HG03469 (cell line): Measurements from ENCODE around the gene GIPC1.

Source experiments
- ATAC-seq: cut with Tn5 transposase; IDR thresholded peaks from one replicate; pipeline ENCODE4 v1.9.1; 2021; ENCODE audit warnings: mild to moderate bottlenecking, moderate library complexity, moderate number of reproducible peaks; ENCODE audit not compliant: unreplicated experiment

The GIPC1 gene

DNA sequence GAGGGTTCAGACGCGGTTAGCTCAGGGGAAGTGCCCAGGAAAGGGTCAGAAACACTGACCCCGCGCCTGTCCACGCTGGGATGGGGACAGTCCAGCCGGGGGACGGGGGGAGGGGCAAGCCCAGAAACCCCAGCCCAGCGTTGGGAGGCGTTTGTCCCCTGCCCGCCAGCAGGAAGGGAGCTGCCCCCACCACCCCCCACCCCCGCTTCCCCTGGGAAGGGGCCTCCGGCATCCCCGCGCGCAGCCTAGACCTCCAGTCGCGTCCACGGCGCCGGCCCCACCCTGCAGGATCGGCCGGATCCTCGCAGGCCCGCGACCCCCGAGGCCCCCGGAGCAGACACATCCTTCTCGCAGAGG is 277 bp downstream of the GIPC1 start:
- no peak for ATAC-seq

DNA sequence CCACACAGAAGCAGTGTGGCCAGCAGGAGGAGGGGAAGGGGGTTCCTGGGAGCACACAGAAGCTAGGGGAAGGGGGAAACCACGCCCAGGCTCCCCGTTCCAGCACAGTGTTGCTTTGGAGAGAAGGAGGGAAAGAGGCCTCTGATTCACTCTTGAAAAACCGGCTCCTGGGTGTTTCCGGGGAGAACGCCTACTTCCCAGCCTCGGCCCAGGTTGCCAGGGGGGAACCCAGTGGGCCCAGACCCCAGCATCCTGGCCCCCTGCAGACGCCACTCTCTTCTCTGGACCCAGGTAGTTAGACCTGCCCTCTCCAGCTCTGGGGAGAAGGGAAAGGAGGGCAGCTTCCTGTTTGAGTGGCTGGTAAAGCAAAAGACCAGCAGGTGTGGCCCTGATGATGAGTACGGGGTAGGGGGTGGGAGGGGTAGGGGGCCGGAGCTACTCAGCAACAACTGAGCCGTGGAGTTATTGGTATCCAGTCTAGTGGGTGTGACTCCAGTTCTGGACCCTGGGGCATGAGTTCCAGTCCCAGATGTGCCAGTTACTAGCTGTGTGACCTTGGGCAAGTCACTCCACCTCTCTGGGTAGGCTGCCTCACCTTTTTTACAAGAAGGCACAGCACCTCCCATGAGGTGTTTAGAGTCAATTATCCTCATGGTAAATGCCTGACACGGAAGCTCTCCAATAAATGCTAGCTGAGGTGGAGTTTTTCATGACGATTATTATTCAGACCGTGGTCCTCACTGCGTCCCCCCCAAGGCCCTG is 836 bp downstream of the GIPC1 start:
- no peak for ATAC-seq

DNA sequence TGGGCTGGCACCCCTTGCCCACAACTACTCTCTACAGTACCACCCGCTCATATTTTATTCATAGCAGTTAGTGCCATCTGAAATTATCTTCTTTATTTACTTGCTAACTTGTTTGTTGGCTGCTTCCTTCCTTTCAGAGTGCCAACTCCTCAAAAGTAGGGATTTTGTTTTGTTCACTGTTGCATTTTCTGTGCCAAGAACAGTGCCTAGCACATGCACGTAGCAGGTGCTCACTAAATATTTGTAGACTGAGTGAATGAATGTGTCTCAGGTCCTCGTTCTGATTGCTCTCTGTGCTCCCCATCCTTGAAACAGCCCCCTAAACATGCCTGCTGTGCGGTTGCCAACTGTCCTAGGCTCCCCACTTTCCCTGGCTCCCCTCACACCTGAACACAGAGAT is 1.5 kb downstream of the GIPC1 start:
- ATAC-seq, result no peak

DNA sequence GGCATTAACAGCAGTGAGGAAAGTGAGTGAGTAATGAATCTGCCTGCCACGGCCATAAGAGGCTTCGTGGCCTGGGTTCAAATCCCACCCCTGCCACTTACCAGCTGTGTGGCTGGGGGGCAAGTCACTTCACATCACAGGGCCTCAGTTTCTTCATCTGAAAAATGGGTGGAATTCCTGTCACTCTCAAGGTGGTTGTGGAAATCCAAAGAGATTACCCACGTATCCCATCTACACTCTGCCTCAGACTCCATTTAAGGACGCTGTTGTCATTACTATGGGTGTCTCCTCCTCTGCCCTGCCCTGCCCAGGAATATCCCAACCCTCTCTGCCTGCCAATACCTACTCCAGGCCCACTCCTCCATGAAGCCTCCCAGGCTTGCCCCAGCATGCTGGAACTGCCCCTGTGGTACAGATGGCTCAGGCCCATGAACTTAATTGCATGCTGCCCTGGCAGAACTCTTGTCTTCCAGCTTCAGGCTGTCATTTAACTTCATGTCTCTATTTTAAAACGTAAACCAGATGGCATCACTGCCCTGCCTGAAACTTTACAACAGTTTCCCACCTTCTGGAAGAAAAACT is 3.1 kb downstream of the GIPC1 start:
- ATAC-seq, result no peak

DNA sequence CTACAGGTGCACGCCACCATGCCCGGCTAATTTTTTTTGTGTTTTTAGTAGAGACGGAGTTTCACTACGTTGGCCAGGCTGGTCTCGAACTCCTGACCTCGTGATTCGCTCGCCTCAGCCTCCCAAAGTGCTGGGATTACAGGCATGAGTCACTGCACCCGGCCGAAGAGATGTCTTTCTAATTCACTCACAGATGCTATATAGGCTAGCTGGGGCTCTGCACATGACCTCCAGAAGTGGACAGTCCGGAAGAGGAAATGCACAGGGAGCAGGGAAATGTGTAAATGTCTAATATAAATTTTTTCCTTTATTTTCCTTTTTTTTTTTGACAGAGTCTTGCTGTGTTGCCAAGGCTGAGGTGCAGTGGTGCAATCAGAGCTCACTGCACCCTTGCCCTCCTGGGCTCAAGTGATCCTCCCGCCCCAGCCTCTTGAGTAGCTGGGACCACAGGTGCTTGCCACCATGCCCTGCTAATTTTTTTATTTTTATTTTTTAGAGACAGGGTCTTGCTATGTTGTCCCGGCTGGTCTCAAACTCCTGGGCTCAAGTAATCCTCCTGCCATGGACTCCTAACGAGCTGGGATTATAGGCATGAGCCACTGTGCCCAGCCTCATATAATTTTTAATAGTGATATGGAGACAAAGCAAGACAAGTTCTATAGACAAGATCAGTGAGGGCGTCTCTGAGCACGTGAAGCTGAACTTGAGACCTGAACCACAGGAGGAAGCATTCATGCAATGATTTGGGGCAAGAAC is 8.4 kb downstream of the GIPC1 start:
- ATAC-seq, result no peak

DNA sequence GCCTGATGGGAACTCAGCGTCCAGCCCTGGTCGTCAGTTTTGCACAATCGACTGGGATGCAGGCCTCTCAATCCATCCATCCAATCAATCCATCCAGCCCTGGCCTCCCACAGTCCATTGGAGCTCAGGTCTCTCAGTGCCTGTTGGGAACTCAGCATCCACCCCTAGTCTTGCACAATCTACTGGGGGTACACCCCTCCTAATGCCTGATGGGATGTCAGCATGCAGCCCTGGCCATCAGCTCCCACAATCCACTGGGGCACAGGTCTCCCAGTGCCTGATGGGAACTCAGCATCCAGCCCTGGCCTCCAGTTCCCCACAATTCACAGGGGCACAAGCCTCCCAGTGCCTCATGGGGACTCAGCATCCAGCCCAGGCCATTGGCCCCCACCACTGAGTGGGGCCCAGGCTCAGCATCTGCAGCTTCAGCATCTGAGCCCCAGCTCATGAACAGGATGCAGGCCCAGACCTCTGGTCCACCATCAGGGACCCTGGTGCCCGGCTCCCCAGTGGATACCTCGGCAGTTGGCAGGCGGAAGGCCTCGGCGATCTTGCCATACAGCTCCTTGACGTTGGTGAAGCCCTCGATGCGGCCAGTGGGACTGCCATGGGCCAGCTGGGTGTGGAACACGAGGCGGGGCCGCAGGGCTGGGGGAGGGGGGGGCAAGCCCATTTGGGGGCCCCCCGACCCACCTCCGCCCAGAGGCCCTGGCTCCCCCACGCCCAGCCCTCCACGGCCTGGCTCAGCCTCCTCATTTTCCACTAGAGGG is 13.6 kb downstream of the GIPC1 start:
- ATAC-seq, result no peak

DNA sequence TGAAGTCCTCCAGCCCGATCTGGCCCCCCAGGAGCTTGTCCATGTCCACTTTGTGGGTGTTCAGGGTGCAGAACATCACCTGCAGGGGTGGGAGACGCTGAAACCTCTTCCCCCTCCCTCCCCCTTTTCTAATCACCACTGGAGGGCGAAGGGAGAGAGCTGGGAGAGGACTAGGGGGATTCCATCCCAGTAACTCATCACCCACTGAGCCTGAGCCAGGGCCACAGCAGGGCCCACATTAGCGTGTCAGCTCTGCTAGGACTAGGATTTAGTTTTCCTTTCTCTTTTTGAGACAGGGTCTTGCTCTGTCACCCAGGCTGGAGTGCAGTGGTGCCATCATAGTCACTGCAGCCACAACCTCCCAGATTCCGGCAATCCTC is 15.2 kb downstream of the GIPC1 start:
- no peak for ATAC-seq

DNA sequence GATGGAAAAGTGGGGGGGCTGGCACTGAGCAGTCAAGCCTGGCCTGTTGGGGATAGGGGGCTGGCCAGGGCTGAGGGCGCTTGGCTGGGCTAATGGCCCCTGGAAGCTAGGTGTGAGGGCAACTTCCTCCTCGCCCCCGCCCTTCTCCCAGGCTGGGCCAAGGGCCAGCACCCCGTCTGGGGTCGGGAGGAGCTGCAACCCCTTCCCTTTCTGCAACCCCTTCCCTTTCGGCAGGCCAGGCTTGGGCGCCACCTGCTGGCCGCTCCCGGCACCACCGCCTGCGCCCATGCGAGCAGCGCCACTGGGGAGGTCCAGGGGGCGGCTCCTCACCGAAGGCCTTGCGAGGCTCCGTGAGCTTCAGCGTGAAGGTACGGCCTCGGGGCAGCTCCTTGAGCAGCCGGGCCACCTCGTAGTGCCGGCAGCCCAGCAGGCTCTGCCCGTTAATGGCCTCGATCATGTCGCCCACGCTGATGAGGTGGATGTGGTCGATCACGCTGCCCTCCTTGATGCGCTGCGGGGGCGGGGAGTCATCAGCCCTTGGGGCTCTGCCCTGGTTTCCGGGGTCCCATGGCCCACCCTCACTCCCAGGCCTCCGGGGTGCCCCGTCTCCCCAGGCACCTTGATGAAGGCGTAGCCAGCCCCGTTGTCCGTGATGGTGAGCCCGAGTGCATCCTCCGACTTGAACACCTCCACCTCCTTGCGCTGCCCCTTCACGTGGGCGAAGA is 15.8 kb downstream of the GIPC1 start:
- no peak for ATAC-seq

DNA sequence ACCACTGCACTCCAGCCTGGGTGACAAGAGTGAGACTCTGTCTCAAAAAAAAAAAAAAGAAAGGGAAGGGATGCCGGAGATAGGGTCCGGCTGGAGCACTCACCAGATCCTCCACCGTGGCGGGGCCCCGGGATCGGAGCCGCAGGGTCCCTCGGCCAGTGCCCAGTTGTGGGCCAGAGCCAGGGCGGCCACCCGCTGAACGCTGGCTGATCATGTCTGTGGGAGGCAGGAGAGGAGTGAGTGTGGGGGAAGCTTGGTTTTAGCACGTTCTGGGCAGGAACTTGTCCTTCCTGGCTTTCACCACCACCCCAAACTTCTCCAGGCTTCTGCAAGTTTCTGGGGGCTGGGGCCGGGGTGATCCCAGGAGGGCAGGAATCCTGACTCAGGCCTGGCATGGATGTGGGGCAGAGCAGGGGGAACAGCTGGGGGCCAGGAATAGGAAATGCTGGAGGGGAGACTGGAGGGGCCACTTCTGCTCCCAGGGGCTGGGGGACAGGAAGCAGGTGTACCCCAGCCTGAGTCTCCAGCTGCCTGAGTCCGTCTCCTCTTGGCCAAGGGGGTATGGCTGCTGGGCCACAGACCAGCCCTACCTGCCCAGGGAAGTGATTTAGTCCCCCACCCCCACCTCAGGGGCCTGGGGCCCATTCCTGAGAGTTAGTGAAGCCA is 16.5 kb downstream of the GIPC1 start:
- ATAC-seq, result no peak

DNA sequence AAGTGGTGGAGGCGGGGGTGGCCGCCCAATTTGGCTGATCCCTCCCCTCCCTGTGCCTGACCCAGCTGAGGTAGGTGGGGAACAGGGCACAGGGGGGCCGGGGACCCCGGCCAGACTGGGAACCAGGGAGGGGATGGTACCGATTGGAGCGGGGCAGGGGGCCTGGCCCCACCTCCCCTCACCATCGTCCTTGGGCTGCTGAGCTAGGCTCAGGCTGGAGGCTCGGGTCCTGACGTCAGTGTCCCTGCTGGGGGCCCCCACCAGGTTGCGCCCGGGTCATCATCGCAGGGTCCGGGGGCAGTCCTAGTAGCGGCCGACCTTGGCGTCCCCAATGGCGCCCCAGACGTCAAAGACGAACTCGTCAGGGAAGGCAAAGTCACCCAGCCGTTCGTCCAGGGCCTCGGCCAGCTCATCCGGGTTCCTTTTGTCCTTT is 17.8 kb downstream of the GIPC1 start:
- ATAC-seq, result no peak

DNA sequence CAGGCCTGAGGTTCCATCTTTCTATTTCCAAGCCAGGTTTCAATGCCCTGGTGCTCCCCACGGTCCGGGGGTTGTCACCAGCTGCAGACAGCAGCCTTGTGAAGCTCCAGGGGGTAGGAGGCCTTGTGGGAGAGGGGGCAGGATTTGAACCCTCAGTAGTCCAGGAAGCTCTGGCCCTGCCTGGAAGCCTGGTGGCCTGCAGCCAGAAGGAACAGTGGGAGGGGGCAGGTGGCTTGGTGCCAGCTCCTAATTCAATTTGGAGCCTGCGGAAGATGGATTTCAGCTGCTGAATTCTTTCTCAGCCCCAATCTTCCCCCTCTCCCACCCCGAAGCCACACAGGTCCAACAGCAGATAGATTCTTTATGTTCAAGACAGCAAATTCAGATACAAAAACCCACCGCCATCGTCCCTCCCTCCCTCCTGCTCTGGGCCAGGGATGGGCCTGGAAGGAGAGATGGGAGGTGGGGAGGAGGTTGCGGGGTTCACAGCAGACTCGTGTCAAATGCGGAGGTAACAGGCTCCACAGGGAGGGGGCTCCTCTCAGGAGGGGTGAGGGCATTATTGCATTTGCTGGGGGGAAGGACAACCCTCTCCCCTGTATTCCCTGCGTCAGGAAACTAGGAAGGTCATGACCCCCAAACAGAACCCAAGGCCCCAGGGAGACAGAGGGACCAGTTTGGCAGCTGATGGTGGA is 18.4 kb downstream of the GIPC1 start:
- no peak for ATAC-seq

DNA sequence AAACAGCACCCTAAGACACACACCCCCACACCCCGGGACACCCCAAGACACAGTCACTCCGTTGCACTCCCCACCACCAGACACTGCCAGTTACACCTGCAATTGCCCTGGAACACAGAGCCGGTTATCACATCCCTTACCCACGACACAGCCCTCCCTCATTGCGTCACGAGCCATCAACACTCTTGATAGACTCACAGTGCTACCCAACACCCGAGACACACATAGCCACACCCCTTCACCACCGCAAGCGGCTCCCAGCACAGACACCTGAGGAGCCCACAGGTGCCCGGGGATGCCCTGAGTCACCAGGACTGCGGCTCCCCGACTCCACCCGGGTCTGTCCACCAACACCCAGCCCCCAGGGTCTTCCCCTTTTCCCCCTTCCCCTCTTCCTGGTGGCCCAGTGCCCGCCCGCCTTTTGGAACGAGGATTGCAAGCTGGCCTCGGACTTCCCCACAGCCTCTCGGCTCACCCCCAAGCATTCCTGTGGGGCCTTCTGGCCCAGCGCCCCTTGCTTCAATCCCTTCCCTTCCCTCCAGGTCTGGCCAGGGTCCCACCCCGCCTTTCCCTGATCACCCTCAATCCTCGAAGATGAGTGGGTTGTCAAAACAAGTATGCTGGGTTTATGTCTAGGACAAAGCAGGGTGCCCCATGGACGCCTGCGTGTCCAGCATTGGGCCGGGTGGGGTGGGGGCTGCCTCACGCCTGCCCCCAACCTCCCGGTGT is 19.1 kb downstream of the GIPC1 start:
- ATAC-seq, result no peak

DNA sequence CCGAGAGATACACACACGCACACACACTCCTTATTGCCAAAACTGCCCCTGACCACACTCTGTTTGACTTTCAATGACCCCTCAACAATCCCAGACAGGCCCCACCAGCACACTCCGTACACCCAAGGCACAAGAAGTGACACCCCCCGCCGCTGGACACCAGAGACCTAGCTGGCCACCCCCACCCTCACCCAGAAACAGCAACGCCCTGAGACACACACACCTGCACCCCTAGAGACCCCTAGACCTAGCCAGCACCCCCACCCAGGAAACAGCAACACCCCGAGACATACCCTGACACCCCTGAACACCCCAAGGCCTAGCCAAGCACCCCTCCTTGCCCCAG is 19.6 kb downstream of the GIPC1 start:
- no peak for ATAC-seq

DNA sequence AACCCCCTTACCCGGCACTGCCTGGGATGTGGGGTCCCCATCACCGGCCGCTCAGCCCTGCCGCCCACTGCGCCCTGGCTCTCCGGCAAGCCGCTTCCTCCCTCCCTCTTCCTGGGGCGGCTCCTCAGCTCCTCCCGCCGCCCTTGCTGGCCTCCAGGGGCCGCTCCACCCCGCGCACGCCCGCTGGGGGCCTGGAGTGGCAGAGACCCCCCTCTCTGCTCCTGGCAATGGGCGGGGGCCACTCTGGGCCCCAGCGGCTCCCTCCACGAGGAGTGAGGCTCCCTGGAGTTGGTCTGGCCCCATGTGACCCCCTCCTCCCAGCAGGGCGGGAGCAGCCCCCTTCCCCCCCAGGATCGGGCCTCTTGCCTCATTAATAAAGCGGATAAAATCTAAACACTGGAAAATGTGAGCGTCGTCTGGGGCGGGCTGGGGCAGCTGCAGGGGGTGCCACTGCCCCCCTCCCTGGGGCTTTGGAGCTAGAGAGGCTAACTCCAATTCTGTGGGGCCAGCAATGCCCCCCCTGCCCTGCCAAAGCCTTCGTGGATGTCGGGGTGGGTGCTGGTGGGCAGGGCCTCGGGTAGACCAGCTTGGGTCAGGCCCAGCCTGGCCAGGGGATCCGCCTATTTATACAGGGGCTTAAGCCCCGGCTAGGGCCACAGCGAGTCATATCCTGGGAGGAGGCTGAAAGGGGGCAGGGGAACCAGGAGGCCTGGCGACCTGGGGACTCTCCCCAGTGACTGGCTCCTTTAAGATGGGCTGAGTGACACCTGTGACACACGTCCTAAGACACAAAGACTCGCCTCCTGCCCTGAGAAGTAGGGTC is 20.5 kb downstream of the GIPC1 start, which contains the start of gene PTGER1:
Gene PTGER1, minus strand, starts transcription at position 104 of the 823 bp plus-strand sequence. CDS start 1,034 bp downstream, outside the sequence.
- no peak for ATAC-seq

DNA sequence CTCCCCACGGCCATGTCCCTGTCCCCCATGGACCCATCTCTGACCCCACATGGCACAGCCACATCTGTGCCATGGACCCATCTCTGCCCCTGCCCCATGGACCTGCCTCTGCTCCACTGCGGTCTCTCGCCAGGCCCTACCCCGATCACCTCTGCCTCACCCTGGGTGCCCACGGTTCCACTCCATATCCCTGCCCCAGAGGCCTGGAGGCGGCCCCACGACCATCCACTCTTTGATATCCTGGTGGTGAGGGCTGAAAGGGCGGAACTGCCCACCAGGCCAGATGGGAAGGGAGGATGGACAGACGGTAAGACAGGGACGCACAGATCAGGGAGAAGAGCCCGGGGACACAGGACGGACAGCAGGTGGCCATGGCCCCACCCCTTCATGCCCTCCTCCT is 21.1 kb downstream of the GIPC1 start:
- no peak for ATAC-seq

DNA sequence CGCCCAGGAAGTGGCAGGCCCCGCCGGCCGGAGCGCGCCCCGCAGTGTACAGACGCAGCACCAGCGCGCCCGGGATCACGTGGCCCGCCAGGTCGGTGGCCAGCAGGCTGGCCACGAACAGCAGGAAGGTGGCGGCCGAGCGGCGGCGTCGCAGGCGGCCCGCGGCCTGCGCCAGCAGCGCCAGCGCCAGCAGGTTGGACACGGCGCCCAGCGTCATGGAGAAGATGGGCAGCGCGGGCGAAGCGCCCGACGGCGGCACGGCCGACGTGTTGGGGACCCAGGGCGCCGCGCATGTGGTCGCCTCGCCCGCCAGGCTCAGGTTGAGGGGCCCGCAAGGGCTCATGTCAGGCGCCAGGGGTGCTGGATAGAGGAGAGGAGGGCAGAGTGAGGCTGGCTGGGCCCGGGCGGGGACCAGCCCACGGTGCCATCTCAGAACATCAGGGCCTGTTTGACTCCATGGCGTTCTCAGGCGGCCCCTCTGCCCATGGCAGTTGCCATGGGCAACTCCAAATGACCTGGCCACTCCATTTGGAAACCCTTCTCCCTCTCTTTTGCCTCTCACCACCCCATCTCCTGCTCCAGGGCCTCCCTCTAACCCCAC is 21.8 kb downstream of the GIPC1 start:
- no peak for ATAC-seq

DNA sequence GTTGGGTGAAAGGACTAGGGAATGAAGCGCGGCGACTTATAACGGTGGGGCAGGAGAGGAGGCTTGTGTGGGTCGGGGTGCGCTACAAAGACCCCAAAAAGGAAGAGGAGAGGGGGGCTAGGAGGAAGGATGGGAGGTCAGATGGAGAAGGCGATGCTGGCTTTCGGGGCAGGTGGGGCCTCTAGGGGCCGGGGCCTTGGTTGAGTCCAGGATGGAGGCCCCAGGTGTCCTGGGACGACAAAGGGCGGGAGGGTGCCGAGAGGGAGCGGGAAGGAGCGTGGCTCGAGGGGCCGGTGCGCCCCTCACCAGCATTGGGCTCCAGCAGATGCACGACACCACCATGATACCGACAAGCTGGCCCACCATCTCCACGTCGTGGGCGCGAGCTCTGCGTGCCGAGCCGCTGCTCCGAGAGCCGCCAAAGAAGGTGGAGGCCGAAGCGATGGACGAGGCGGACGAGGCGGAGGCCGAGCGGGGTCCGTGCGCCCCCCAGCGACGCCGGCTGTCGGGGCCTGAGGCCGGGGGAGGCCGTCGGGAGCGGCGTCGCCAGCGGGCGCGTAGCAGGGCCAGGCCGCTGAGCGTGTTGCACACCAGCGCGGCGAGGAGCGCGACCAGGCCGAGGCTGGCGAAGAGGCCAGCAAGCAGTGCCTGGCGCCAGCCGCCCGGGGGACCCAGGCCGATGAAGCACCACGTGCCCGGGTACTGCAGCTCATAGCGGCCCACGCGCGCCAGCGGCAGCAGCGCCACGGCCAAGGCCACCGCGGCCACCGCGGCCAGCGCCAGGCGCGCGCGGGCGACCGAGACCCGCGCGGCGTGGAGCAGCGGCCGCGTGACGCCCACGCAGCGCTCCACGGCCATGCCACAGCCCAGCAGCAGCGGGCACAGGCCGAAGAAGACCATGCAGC is 22.6 kb downstream of the GIPC1 start:
- no peak for ATAC-seq
